GM19193 (cell line): ENCODE data around the gene PER2.
A peak's percentile ranks its signal among the peaks of the same experiment; 100 is the strongest.

ENCODE experiments used
- POLR2A ChIP-seq: IDR thresholded peaks from 4 replicates; pipeline ENCODE4 v1.6.1; 2011; ENCODE audit not compliant: insufficient read depth, insufficient read length; ENCODE audit errors: extremely low read depth

PER2 gene

DNA sequence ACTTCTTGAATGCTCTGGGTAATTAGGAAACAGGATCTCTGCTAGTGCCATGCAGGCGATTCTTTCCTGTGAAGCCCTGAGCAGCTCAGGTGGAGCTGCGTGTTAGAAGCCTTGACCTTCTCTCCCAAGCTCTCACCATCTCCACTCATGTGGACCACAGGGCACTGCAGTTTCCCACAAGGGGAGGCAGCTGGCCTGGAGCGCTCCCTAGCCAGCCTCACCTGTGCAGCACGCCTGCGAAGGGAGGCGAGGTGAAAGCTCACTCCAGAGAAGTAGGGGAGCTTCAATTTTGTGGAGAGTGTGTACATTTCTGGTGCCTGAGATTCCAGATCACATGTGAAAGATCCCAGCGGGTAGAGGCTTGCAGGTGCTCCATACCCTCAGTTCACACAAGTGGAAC is 37.5 kb downstream of the PER2 start:
- TF ChIP-seq POLR2A: no peak

DNA sequence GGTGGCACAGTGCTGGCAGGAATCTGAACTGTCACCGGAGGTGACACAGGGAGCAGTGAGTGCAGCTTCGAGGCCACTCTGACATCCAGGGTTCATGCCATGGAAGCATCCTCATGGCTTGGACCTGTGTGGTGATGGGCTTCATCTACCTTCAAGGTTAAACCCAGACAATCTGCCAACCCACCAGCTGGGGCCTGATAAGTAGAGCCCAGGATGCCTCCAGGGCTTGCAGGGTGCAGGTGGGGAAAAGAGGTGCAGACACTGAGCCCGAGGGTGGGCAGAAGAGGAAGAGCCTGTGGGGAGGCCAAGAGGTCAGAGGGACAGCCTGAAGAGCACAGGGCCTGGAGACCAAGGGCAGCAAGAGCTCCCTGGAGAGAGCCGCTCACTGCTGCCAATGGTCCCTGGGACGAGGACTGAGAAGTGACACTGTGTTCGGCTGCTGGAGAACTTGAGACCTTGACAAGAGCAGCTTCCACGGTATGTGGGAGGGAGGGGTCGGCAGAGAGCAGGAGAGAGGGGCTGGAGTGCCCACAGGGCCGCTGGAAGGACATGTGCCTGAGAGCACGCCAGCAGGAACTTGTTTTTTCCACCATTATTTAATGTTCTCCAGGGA is 40.5 kb downstream of the PER2 start:
- no peak for TF ChIP-seq POLR2A

GRCh38 chr2:238247002-238247822 is 41.2 kb downstream of the PER2 start:
- no peak for TF ChIP-seq POLR2A

DNA sequence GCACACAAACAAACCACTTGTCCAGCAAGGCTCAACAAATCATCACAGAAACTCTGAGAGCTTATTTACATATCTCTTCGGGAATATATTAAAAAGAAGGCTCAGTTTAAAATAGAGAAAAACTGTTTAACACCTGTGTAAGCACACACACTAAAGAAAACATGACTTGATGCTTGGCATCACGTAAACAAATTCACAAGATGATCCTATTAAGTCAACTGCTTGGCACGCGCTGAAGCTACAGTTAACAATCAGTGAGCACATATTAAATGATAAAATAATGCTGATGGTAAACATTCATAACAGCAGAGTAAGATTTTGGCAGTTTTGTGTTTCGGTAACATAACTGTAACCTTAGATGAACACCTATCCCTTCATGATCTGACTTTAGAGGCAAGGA is 44.3 kb downstream of the PER2 start:
- TF ChIP-seq POLR2A: no peak

GRCh38 chr2:238243496-238244076 is 44.8 kb downstream of the PER2 start:
- no peak for TF ChIP-seq POLR2A

- TF ChIP-seq POLR2A: no peak
These were observed 45.5 kb downstream of the PER2 start for GRCh38 chr2:238242731-238243495.

DNA sequence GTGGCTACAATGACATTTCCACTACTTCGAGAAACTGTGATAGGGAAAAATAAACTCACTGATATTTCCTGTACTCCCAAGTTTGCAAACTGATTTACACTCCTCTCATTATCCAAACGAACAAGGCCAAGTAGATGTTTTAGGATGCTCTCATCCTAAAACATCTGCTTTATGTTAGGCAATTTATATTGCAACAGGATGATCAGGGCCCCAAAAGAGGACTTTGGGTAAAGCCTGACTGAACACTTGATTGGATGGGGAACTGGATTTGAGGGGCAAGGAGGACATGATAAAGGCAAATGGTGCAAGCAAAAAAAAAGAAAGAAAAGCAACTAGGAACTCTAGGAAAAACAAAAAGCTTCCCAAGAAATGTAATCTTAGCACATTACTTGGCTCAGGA is 46.4 kb downstream of the PER2 start:
- no peak for TF ChIP-seq POLR2A

DNA sequence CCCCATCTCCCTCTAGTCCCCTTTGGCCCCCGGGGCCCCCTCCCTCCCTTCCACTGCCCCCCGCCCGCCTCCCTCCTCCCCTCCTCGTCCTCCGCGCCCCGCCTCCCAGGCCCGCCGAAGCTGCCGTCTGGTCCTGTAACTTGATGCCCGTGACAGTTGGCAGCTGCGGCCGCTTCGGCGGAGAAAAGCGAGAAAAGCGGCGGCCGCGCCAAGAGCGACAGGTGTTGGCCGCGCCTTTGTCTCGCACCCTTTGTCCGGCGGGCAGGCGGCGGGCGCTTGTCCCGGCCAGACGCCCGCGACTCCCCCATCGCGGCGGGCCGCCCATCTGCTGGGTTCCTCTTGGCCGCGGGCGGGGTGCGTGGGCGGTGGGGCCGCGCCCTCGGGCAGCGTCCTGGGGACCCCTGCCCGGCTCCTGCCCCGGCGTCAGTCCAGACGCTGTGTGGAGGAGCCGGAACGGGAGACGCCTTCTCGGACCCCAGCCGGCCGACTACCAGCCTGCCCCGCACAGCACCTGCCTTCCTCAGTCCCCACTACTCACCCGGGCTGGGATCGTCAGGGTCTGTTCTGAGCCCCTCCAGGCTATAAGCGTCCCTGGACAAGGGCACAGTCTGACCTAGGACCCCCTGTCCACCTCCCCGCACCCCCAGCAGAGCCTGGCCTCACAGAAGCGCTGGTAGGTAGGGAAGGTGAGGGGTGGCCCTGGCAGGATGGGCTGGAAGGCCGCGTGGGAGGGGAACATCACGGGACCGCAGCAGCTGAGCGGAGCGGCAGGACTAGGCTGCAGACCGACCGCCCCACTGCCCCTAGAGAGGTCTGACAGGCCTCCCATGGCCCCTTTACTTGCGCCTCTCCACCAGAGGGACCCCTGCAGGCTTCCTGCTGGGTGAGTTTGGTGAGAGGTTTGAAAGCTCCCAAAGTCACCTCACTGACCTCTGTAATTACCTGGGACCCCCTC is 47.4 kb downstream of the PER2 start:
- no peak for TF ChIP-seq POLR2A

GRCh38 chr2:238239863-238240756 is 48.3 kb downstream of the PER2 start, which contains the start of gene HES6:
HES6 (minus strand) TSS chr2:238240038; CDS start chr2:238239905, 133 bp downstream.
- peak; percentile 89 for TF ChIP-seq POLR2A

GRCh38 chr2:238239543-238239862 is 48.9 kb downstream of the PER2 start:
- TF ChIP-seq POLR2A: no peak

- no peak for TF ChIP-seq POLR2A
These were observed 49.5 kb downstream of the PER2 start for GRCh38 chr2:238238766-238239542.

DNA sequence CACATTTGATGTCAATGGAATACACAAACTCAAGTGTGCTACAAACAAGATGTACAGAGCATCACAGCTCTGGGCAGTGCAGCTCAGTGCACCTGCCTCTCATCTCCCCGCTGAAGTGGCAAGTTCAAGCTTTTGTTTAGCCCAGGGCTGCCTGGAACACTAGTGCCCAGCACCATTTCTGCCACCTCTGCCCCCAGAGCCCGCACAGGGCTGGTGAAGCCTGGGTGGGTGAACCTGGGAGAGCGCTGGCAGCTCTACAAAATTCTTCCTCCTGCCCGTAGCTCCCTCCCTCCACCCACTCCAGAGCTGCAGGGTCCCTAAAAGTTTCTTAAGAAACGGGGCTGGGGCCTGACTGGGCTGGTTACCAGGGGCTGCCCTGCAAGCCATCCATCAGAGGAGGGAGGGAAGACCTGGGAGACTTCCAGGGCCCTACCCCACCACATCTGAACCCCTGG is 50.1 kb downstream of the PER2 start:
- no peak for TF ChIP-seq POLR2A

- TF ChIP-seq POLR2A: no peak
These were observed 50.8 kb downstream of the PER2 start for GRCh38 chr2:238237431-238238135.
